Spleen (tissue), 7 donors: ENCODE results near the gene FRMD4B.

Experiments
- POLR2AphosphoS5 ChIP-seq, 3 donors: sonication (generic); formaldehyde crosslinking; IDR thresholded peaks; one replicate each; pipeline ENCODE4 v1.5.1; 2017; ENCODE audit warnings: antibody characterized with exemption in 3 of 3
- TF ChIP-seq, protein P1 (sequence below), 11 experiments: fragments of 200-600 bp in 7 of 11; fragments of 450-650 bp in 4 of 11; sonication (generic) in 4 of 11; IDR thresholded peaks in 8 of 11; conservative IDR thresholded peaks in 3 of 11; 1 replicate in 7 of 11; 2 replicates in 4 of 11; pipeline versions ENCODE4 v1.4.0 to v1.8.0; 2016 to 2021; ENCODE audit warnings: antibody characterized with exemption in 11 of 11, inconsistent platforms in 4 of 11, mild to moderate bottlenecking in 1 of 11
- donor health status: DM: no; HTN: no; CAD: no; lungs with moderate emphysema.
- donor health status: DM: no; HTN: no; CAD: no.
- donor health status: DM: no; HTN: no; CAD: no.

DNA sequence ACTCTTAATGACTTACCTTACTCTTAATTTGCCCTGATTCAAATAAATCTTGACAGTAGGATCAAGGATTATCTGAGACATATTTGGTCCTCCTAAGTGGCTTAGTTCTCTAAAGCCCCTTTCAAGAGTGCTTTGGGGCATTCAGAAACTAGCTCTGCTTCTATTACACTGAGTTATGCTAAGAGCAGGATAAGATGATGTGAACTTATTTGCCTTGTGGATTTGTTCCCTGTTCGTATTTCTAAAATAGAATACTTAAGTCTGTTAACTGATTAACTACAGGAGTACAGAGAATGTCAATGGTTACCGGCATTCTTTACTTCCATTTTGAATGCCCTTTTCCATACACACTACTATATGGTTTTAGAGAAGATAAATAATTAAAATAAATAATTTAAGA is 14.8 kb upstream of the FRMD4B start:
- TF ChIP-seq POLR2AphosphoS5 (IDR thresholded peaks at IDR 0.05) = no peak
- TF ChIP-seq, protein P1, sequence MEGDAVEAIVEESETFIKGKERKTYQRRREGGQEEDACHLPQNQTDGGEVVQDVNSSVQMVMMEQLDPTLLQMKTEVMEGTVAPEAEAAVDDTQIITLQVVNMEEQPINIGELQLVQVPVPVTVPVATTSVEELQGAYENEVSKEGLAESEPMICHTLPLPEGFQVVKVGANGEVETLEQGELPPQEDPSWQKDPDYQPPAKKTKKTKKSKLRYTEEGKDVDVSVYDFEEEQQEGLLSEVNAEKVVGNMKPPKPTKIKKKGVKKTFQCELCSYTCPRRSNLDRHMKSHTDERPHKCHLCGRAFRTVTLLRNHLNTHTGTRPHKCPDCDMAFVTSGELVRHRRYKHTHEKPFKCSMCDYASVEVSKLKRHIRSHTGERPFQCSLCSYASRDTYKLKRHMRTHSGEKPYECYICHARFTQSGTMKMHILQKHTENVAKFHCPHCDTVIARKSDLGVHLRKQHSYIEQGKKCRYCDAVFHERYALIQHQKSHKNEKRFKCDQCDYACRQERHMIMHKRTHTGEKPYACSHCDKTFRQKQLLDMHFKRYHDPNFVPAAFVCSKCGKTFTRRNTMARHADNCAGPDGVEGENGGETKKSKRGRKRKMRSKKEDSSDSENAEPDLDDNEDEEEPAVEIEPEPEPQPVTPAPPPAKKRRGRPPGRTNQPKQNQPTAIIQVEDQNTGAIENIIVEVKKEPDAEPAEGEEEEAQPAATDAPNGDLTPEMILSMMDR (IDR thresholded peaks at IDR 0.05 in 8 of 11, conservative IDR thresholded peaks at IDR 0.05 in 3 of 11) = no peak
